HG02642 (cell line): ENCODE measurements around the gene MACROH2A1.

ENCODE experiments used
- ATAC-seq: cut with Tn5 transposase; IDR thresholded peaks from one replicate; pipeline ENCODE4 v1.9.1; 2021; ENCODE audit warnings: mild to moderate bottlenecking; ENCODE audit not compliant: unreplicated experiment, poor library complexity

MACROH2A1 gene

GRCh38 chr5:135399794-135400542 lies 937 bp upstream of the MACROH2A1 start:
- ATAC-seq, result no peak

- peak; percentile 38 for ATAC-seq
Observed at GRCh38 chr5:135398160-135398854, 724 bp downstream of the MACROH2A1 start.

GRCh38 chr5:135397084-135397483 lies 1.9 kb downstream of the MACROH2A1 start:
- ATAC-seq, result no peak

- no peak for ATAC-seq
Observed at GRCh38 chr5:135396459-135397055, 2.5 kb downstream of the MACROH2A1 start.

- no peak for ATAC-seq
Observed at GRCh38 chr5:135395866-135396265, 3.2 kb downstream of the MACROH2A1 start.

- no peak for ATAC-seq
Observed at GRCh38 chr5:135395451-135395850, 3.6 kb downstream of the MACROH2A1 start.

GRCh38 chr5:135394095-135394494 lies 4.9 kb downstream of the MACROH2A1 start:
- ATAC-seq, result no peak

- no peak for ATAC-seq
Observed at GRCh38 chr5:135393691-135394090, 5.3 kb downstream of the MACROH2A1 start.

GRCh38 chr5:135393229-135393628 lies 5.8 kb downstream of the MACROH2A1 start:
- ATAC-seq, result no peak

GRCh38 chr5:135392256-135392655 lies 6.8 kb downstream of the MACROH2A1 start:
- no peak for ATAC-seq

- ATAC-seq, result no peak
Observed at GRCh38 chr5:135391869-135392255, 7.2 kb downstream of the MACROH2A1 start.

GRCh38 chr5:135391116-135391868 lies 7.7 kb downstream of the MACROH2A1 start:
- no peak for ATAC-seq

- ATAC-seq, result no peak
Observed at GRCh38 chr5:135388860-135389435, 10.1 kb downstream of the MACROH2A1 start.

GRCh38 chr5:135387629-135387960 lies 11.4 kb downstream of the MACROH2A1 start:
- no peak for ATAC-seq

GRCh38 chr5:135386886-135387628 lies 12.0 kb downstream of the MACROH2A1 start:
- ATAC-seq, result no peak

- ATAC-seq, result no peak
Observed at GRCh38 chr5:135386096-135386495, 12.9 kb downstream of the MACROH2A1 start.

- no peak for ATAC-seq
Observed at GRCh38 chr5:135385576-135385975, 13.5 kb downstream of the MACROH2A1 start.

GRCh38 chr5:135384898-135385297 lies 14.1 kb downstream of the MACROH2A1 start:
- no peak for ATAC-seq

GRCh38 chr5:135383803-135384495 lies 15.1 kb downstream of the MACROH2A1 start:
- ATAC-seq, result no peak
